Right lobe of liver (tissue), 6 donors: Measurements from ENCODE around the gene PCDHGB7. TPM values are rescaled to one million over a fixed set of nuclear protein-coding genes. Genes with fewer than 3 reads are reported as not detected.
"Not testable (repeated sequence)": the region's sequence is repeated elsewhere in the genome, so short reads cannot be mapped to it uniquely, and the experiment has no call there.

Source experiments
- ATAC-seq, 4 donors: fragments of 200-7000 bp; cut with Tn5 transposase; one replicate each; pipeline ENCODE4 v1.9.1; 2020; ENCODE audit warnings: mild to moderate bottlenecking in 4 of 4, moderate library complexity in 4 of 4
- DNase-seq, 3 donors: peaks; one replicate each; pipeline ENCODE4 v3.0.0-alpha.2; 2020
- H3K27ac ChIP-seq, 3 donors: fragments of 200-600 bp; one replicate each; pipeline ENCODE4 v1.8.0; 2022
- H3K27me3 ChIP-seq, 2 donors: fragments of 200-600 bp; one replicate each; pipeline ENCODE4 v1.8.0; 2022
- H3K36me3 ChIP-seq, 4 donors: fragments of 200-600 bp; sonication (generic) in 1 of 4; one replicate each; pipeline versions ENCODE4 v1.5.1 to v1.8.0; 2017 to 2022; ENCODE audit warnings: control low read depth in 1 of 4
- H3K4me1 ChIP-seq, 4 donors: fragments of 200-600 bp; sonication (generic) in 1 of 4; one replicate each; pipeline versions ENCODE4 v1.5.1 to v1.8.0; 2017 to 2022; ENCODE audit warnings: control low read depth in 1 of 4
- H3K4me3 ChIP-seq, 3 donors: fragments of 200-600 bp; one replicate each; pipeline ENCODE4 v1.8.0; 2022
- H3K9me3 ChIP-seq, 4 donors: fragments of 200-600 bp; sonication (generic) in 1 of 4; one replicate each; pipeline versions ENCODE4 v1.5.1 to v1.8.0; 2017 to 2022; ENCODE audit warnings: control low read depth in 1 of 4
- CTCF ChIP-seq, 4 donors: fragments of 200-600 bp in 3 of 4; fragments of 450-650 bp in 1 of 4; IDR thresholded peaks; one replicate each; pipeline versions ENCODE4 v1.5.1 to v1.8.0; 2016 to 2022; ENCODE audit warnings: antibody characterized with exemption in 4 of 4, mild to moderate bottlenecking in 2 of 4
- POLR2A ChIP-seq: fragments of 450-650 bp; IDR thresholded peaks from one replicate; pipeline ENCODE4 v1.6.1; 2017; ENCODE audit warnings: antibody characterized with exemption, mild to moderate bottlenecking
- WGBS: methylation state at CpG from one replicate; pipeline ENCODE4 v1.1.6; 2018; ENCODE audit warnings: low coverage, low lambda C conversion rate; ENCODE audit not compliant: insufficient coverage; ENCODE audit errors: missing lambda C conversion rate; 5-methylcytosine and 5-hydroxymethylcytosine counted together
- intact Hi-C, 2 donors: fragments of 100-400 bp; cut with DNase I; formaldehyde crosslinking; loops; one replicate each; pipeline versions ENCODE4 v1.11.2 to v1.14.1; 2022
- total RNA-seq, 6 experiments: library from RNA; depleted of rRNA in 2 of 6; stranded (reverse); fragments of >200 nt in 2 of 6; fragmentation: NEBNext Ultra II Directional in 3 of 6; extraction: Animal tissue kit (Norgen Biotek cat#: 25700) in 3 of 6; gene quantifications; one replicate each; pipeline versions ENCODE4 v1.1.0 to v1.2.4, GENCODE V29; 2016 to 2023
- donor health status: DM: no; HTN: yes; CAD: no.
- donor health status: DM: no; HTN: no; CAD: no.
- donor health status: DM: no; HTN: no; CAD: no.
- donor health status: DM: no; HTN: yes; CAD: no.
- donor health status: DM: no; HTN: yes; CAD: no.

Gene PCDHGB7
- total RNA-seq, 6 experiments from 2014 or later: 1.2 to 3.7 (median 2.7) TPM

GRCh38 chr5:141389153-141390042 is 28.1 kb upstream of the PCDHGB7 start:
- Histone ChIP-seq H3K27ac (no peak overlapping the region), H3K36me3 (peaks cover 0 to 3% (median 0%) of the 10 kb centered on the region in 4 donors), H3K9me3 (peaks cover 0 to 14% (median 5%) of the 10 kb centered on the region in 4 donors), H3K4me3 (no peak overlapping the region), H3K27me3 (no peaks in the 10 kb centered on the region), H3K4me1 (no peaks in the 10 kb centered on the region)
- WGBS: 36% methylated on average over 20 of the region's 77 CpGs
- DNase-seq: no peak
- intact Hi-C loops: no loop called here
- no peak for TF ChIP-seq CTCF (IDR thresholded peaks at IDR 0.05)
- TF ChIP-seq POLR2A: no peak
- ATAC-seq: no peak

- Histone ChIP-seq H3K36me3 (peaks cover 0 to 3% (median 0%) of the 10 kb centered on the region in 4 donors), H3K4me1 (no peaks in the 10 kb centered on the region), H3K27ac (no peak within 1 kb of the TSS), H3K4me3 (no peak within 1 kb of the TSS), H3K9me3 (peaks cover 0 to 20% (median 5%) of the 10 kb centered on the region in 4 donors), H3K27me3 (no peaks in the 10 kb centered on the region)
- intact Hi-C loops: no loop called here
- DNase-seq: no peak
- WGBS: 34% methylated on average over 23 of the region's 38 CpGs
- no peak for ATAC-seq
- TF ChIP-seq CTCF (IDR thresholded peaks at IDR 0.05): no peak
- no peak for TF ChIP-seq POLR2A
Observed at GRCh38 chr5:141392429-141393198, 24.9 kb upstream of the PCDHGB7 start, which contains the start of gene PCDHGA8. Gene PCDHGA8, plus strand, starts transcription at chr5:141392633. Its CDS starts 181 bp downstream, at chr5:141392814.

DNA sequence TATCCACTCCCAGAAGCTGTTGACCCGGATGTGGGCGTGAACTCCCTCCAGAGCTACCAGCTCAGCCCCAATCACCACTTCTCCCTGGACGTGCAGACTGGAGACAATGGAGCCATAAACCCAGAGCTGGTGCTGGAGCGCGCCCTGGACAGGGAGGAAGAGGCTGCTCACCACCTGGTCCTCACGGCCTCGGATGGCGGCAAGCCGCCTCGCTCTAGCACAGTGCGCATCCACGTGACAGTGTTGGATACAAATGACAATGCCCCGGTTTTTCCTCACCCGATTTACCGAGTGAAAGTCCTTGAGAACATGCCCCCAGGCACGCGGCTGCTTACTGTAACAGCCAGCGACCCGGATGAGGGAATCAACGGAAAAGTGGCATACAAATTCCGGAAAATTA is 24.2 kb upstream of the PCDHGB7 start:
- Histone ChIP-seq H3K9me3 (peaks cover 0 to 19% (median 5%) of the 10 kb centered on the region in 4 donors), H3K27me3 (no peaks in the 10 kb centered on the region), H3K4me1 (no peaks in the 10 kb centered on the region), H3K36me3 (peaks cover 0 to 3% (median 0%) of the 10 kb centered on the region in 4 donors), H3K4me3 (no peak overlapping the region), H3K27ac (no peak overlapping the region)
- intact Hi-C loops: no loop called here
- WGBS: 50% methylated on average over 16 of the region's 21 CpGs
- no peak for ATAC-seq
- no peak for DNase-seq
- no peak for TF ChIP-seq POLR2A
- no peak for TF ChIP-seq CTCF (IDR thresholded peaks at IDR 0.05)

DNA sequence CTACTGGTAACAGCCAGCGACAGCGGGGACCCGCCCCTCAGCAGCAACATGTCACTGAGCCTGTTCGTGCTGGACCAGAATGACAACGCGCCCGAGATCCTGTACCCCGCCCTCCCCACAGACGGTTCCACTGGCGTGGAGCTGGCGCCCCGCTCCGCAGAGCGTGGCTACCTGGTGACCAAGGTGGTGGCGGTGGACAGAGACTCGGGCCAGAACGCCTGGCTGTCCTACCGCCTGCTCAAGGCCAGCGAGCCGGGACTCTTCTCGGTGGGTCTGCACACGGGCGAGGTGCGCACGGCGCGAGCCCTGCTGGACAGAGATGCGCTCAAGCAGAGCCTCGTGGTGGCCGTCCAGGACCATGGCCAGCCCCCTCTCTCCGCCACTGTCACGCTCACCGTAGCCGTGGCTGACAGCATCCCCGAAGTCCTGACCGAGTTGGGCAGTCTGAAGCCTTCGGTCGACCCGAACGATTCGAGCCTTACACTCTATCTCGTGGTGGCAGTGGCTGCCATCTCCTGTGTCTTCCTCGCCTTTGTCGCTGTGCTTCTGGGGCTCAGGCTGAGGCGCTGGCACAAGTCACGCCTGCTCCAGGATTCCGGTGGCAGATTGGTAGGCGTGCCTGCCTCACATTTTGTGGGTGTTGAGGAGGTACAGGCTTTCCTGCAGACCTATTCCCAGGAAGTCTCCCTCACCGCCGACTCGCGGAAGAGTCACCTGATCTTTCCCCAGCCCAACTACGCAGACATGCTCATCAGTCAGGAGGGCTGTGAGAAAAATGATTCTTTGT is 22.9 kb upstream of the PCDHGB7 start:
- H3K4me3 ChIP-seq, H3K27me3 ChIP-seq, ATAC-seq, DNase-seq, intact Hi-C loops, H3K4me1 ChIP-seq, H3K36me3 ChIP-seq, H3K27ac ChIP-seq: not testable (repeated sequence)
- WGBS: 47% methylated on average over 21 of the region's 53 CpGs
- H3K9me3 ChIP-seq: peaks cover 0 to 24% (median 6%) of the 10 kb centered on the region in 4 donors
